NB4 (cell line): ENCODE results near the gene DERL2.

Source experiments
- DNase-seq: peaks from one replicate; pipeline ENCODE4 v3.0.0; 2010; ENCODE audit warnings: low read depth
- H3K4me3 ChIP-seq: one replicate; pipeline ENCODE4 v1.5.1; 2011; ENCODE audit warnings: mild to moderate bottlenecking, low read depth, low read length, moderate library complexity
- CTCF ChIP-seq: IDR thresholded peaks from one replicate; pipeline ENCODE4 v1.5.1; 2012; ENCODE audit warnings: low read depth, low read length
- MAX ChIP-seq: IDR thresholded peaks from 2 replicates; pipeline ENCODE4 v1.6.1; 2011; ENCODE audit warnings: low read depth, low read length
- MYC ChIP-seq: IDR thresholded peaks from 2 replicates; pipeline ENCODE4 v1.6.1; 2011; ENCODE audit warnings: low read depth, low read length
- POLR2A ChIP-seq: IDR thresholded peaks from 2 replicates; pipeline ENCODE4 v1.6.1; 2011; ENCODE audit warnings: mild to moderate bottlenecking; ENCODE audit not compliant: insufficient read length; ENCODE audit errors: extremely low read depth

DERL2 gene

GRCh38 chr17:5466295-5466694 lies 19.7 kb downstream of the DERL2 start:
- peak overlapping the region; percentile 93 for H3K4me3 ChIP-seq
- TF ChIP-seq POLR2A = no peak
- TF ChIP-seq CTCF = no peak
- no peak for TF ChIP-seq MAX
- no peak for TF ChIP-seq MYC
- no peak for DNase-seq

GRCh38 chr17:5464717-5465507 lies 21.1 kb downstream of the DERL2 start:
- no peak overlapping the region for H3K4me3 ChIP-seq
- TF ChIP-seq POLR2A (no peak), MYC (no peak), MAX (no peak), CTCF (no peak)
- no peak for DNase-seq

- DNase-seq = no peak
- TF ChIP-seq MAX (no peak), MYC (no peak), POLR2A (no peak), CTCF (no peak)
- no peak overlapping the region for H3K4me3 ChIP-seq
Measured at GRCh38 chr17:5446786-5447185, 39.2 kb downstream of the DERL2 start.

- no peak for DNase-seq
- TF ChIP-seq POLR2A (no peak), MYC (no peak), CTCF (no peak), MAX (no peak)
Measured at GRCh38 chr17:5444209-5444608, 41.8 kb downstream of the DERL2 start.

GRCh38 chr17:5443728-5444127 lies 42.2 kb downstream of the DERL2 start:
- no peak overlapping the region for H3K4me3 ChIP-seq
- TF ChIP-seq POLR2A = no peak
- no peak for TF ChIP-seq MAX
- TF ChIP-seq MYC = no peak
- no peak for TF ChIP-seq CTCF
- no peak for DNase-seq

More at GRCh38 chr17:5444209-5444608, 41.8 kb downstream of the DERL2 start:
- no peak overlapping the region for H3K4me3 ChIP-seq

GRCh38 chr17:5439446-5439764 lies 46.6 kb downstream of the DERL2 start:
- TF ChIP-seq MAX (no peak), CTCF (no peak), POLR2A (no peak), MYC (no peak)
- peak overlapping the region; percentile 21 for H3K4me3 ChIP-seq
- no peak for DNase-seq
